BLaER1 (cell line): ENCODE data around the gene EIF4EBP2.

Experiments used
- H3K27ac ChIP-seq: shearing (Covaris generic); formaldehyde crosslinking; 2 replicates; pipeline ENCODE4 v1.8.1; 2022
- H3K27me3 ChIP-seq: shearing (Covaris generic); formaldehyde crosslinking; 2 replicates; pipeline ENCODE4 v1.8.1; 2022
- H3K36me3 ChIP-seq: shearing (Covaris generic); formaldehyde crosslinking; 2 replicates; pipeline ENCODE4 v1.8.1; 2022
- H3K4me1 ChIP-seq: shearing (Covaris generic); formaldehyde crosslinking; 2 replicates; pipeline ENCODE4 v1.8.1; 2022
- H3K4me2 ChIP-seq: shearing (Covaris generic); formaldehyde crosslinking; 2 replicates; pipeline ENCODE4 v1.8.1; 2022
- H3K4me3 ChIP-seq: shearing (Covaris generic); formaldehyde crosslinking; 2 replicates; pipeline ENCODE4 v1.8.1; 2022
- H3K9ac ChIP-seq: shearing (Covaris generic); formaldehyde crosslinking; 2 replicates; pipeline ENCODE4 v1.8.1; 2022
- H3K9me3 ChIP-seq: shearing (Covaris generic); formaldehyde crosslinking; 2 replicates; pipeline ENCODE4 v1.8.1; 2022
- H4K20me1 ChIP-seq: shearing (Covaris generic); formaldehyde crosslinking; 2 replicates; pipeline ENCODE4 v1.8.1; 2022
- Cebpa-rat ChIP-seq: shearing (Covaris generic); IDR thresholded peaks from 2 replicates; pipeline ENCODE4 v1.8.1; 2022

Gene EIF4EBP2

GRCh38 chr10:70440296-70441160 is 36.6 kb downstream of the EIF4EBP2 start:
- TF ChIP-seq Cebpa-rat: no peak
- Histone ChIP-seq H4K20me1 (peaks cover 4% of the 10 kb centered on the region; the same call in 1 of the 2 replicates), H3K4me1 (no peaks in the 10 kb centered on the region), H3K27me3 (peaks cover 64% of the 10 kb centered on the region), H3K36me3 (peaks cover 7% of the 10 kb centered on the region), H3K9ac (no peak overlapping the region), H3K4me2 (no peak overlapping the region), H3K9me3 (peaks cover 23% of the 10 kb centered on the region), H3K27ac (no peak overlapping the region), H3K4me3 (peak overlapping the region; percentile 41; the same call in 1 of the 2 replicates)

GRCh38 chr10:70441161-70441894 is 37.4 kb downstream of the EIF4EBP2 start, which contains the start of gene NODAL:
Gene NODAL, minus strand, starts transcription at chr10:70441681. Its CDS starts 14 bp downstream, at chr10:70441667.
- Histone ChIP-seq H3K4me2 (no peak within 1 kb of the TSS), H3K36me3 (0 out of 2 replicates have a peak, but pooled peaks cover 3% of the 10 kb centered on the region), H4K20me1 (peaks cover 4% of the 10 kb centered on the region; the same call in 1 of the 2 replicates), H3K27me3 (peaks cover 64% of the 10 kb centered on the region), H3K4me3 (peak within 1 kb of the TSS; percentile 41; the same call in 1 of the 2 replicates), H3K9ac (no peak within 1 kb of the TSS), H3K4me1 (no peaks in the 10 kb centered on the region), H3K27ac (no peak within 1 kb of the TSS), H3K9me3 (peaks cover 23% of the 10 kb centered on the region)
- no peak for TF ChIP-seq Cebpa-rat

- Histone ChIP-seq H3K4me2 (no peak overlapping the region), H3K36me3 (0 out of 2 replicates have a peak, but pooled peaks cover 3% of the 10 kb centered on the region), H3K9me3 (peaks cover 23% of the 10 kb centered on the region), H4K20me1 (peaks cover 4% of the 10 kb centered on the region; the same call in 1 of the 2 replicates), H3K9ac (no peak overlapping the region), H3K27me3 (peaks cover 64% of the 10 kb centered on the region), H3K4me3 (0 out of 2 replicates have a peak overlapping the region, but pooled peaks have one; percentile 41), H3K4me1 (no peaks in the 10 kb centered on the region), H3K27ac (no peak overlapping the region)
- no peak for TF ChIP-seq Cebpa-rat
Measured at GRCh38 chr10:70441895-70442309, 38.0 kb downstream of the EIF4EBP2 start.

- no peak for TF ChIP-seq Cebpa-rat
- peaks cover 23% of the 10 kb centered on the region for H3K9me3 ChIP-seq
- no peak overlapping the region for H3K9ac ChIP-seq
- no peaks in the 10 kb centered on the region for H3K4me1 ChIP-seq
- H3K4me3 ChIP-seq: no peak overlapping the region
- 0 out of 2 replicates have a peak, but pooled peaks cover 3% of the 10 kb centered on the region for H3K36me3 ChIP-seq
- no peak overlapping the region for H3K4me2 ChIP-seq
- peaks cover 64% of the 10 kb centered on the region for H3K27me3 ChIP-seq
- no peak overlapping the region for H3K27ac ChIP-seq
- H4K20me1 ChIP-seq: peaks cover 4% of the 10 kb centered on the region; the same call in 1 of the 2 replicates
Measured at GRCh38 chr10:70442332-70442988, 38.5 kb downstream of the EIF4EBP2 start.

- no peak for TF ChIP-seq Cebpa-rat
- Histone ChIP-seq H3K4me3 (no peak overlapping the region), H3K9me3 (peaks cover 23% of the 10 kb centered on the region), H3K4me1 (no peaks in the 10 kb centered on the region), H3K4me2 (no peak overlapping the region), H3K9ac (no peak overlapping the region), H3K27me3 (peaks cover 41% of the 10 kb centered on the region), H3K36me3 (0 out of 2 replicates have a peak, but pooled peaks cover 3% of the 10 kb centered on the region), H3K27ac (no peak overlapping the region), H4K20me1 (peaks cover 4% of the 10 kb centered on the region; the same call in 1 of the 2 replicates)
Measured at GRCh38 chr10:70444744-70445143, 40.8 kb downstream of the EIF4EBP2 start.

- no peak for TF ChIP-seq Cebpa-rat
- Histone ChIP-seq H3K9ac (no peak overlapping the region), H3K27me3 (peaks cover 29% of the 10 kb centered on the region), H3K4me1 (no peaks in the 10 kb centered on the region), H3K9me3 (peaks cover 12% of the 10 kb centered on the region), H4K20me1 (no peaks in the 10 kb centered on the region; the same call in 1 of the 2 replicates), H3K4me3 (no peak overlapping the region), H3K27ac (no peak overlapping the region), H3K36me3 (no peaks in the 10 kb centered on the region), H3K4me2 (no peak overlapping the region)
Measured at GRCh38 chr10:70445718-70446657, 42.0 kb downstream of the EIF4EBP2 start.

- Histone ChIP-seq H3K27ac (no peak overlapping the region), H3K9ac (no peak overlapping the region), H3K4me3 (no peak overlapping the region), H3K4me2 (no peak overlapping the region), H3K4me1 (0 out of 2 replicates have a peak, but pooled peaks cover 4% of the 10 kb centered on the region), H3K27me3 (peaks cover 6% of the 10 kb centered on the region), H3K36me3 (no peaks in the 10 kb centered on the region), H3K9me3 (no peaks in the 10 kb centered on the region), H4K20me1 (no peaks in the 10 kb centered on the region)
- TF ChIP-seq Cebpa-rat: no peak
Measured at GRCh38 chr10:70448236-70448635, 44.3 kb downstream of the EIF4EBP2 start.

- TF ChIP-seq Cebpa-rat: no peak
- H3K4me2 ChIP-seq: peak overlapping the region; percentile 13
- H3K27ac ChIP-seq: no peak overlapping the region
- no peaks in the 10 kb centered on the region for H3K36me3 ChIP-seq
- H3K9ac ChIP-seq: no peak overlapping the region
- peaks cover 13% of the 10 kb centered on the region for H3K27me3 ChIP-seq
- no peaks in the 10 kb centered on the region for H4K20me1 ChIP-seq
- no peak overlapping the region for H3K4me3 ChIP-seq
- no peaks in the 10 kb centered on the region for H3K9me3 ChIP-seq
- H3K4me1 ChIP-seq: peaks cover 53% of the 10 kb centered on the region
Measured at GRCh38 chr10:70455213-70455630, 51.3 kb downstream of the EIF4EBP2 start.
